Measurements from ENCODE around the gene CAD.
A peak's percentile ranks its signal among the peaks of the same experiment; 100 is the strongest.

Gene CAD

DNA sequence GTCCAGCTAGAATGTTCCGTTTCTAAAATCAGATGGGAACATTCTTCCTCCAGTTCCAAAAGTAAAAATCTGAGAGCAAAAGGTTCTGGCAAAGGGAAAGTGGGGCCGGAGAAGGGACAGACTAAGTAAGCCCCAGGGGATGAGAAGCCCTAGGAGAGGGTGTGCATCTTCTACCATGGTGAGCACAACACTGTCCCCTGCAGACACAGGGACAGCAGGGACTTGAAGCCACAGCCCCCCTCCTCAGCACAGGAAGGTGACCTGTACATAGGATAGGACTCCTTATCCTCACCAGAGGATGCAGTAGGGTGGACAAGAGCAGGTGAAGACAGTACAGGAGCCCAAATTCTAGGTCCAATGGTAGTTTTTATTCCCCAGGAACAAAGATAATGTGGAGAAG, 17.9 kb upstream of the CAD start:
- TF ChIP-seq MYC (IDR thresholded peaks at IDR 0.05; ENCODE audit: low read depth, low read length) (no peak), POLR2A (IDR thresholded peaks at IDR 0.05; ENCODE audit: extremely low read depth, insufficient read length) (no peak)
- TF ChIP-seq, protein P1, sequence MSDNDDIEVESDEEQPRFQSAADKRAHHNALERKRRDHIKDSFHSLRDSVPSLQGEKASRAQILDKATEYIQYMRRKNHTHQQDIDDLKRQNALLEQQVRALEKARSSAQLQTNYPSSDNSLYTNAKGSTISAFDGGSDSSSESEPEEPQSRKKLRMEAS (IDR thresholded peaks at IDR 0.05; ENCODE audit: low read depth, low read length), result no peak
- TF ChIP-seq, protein P2, sequence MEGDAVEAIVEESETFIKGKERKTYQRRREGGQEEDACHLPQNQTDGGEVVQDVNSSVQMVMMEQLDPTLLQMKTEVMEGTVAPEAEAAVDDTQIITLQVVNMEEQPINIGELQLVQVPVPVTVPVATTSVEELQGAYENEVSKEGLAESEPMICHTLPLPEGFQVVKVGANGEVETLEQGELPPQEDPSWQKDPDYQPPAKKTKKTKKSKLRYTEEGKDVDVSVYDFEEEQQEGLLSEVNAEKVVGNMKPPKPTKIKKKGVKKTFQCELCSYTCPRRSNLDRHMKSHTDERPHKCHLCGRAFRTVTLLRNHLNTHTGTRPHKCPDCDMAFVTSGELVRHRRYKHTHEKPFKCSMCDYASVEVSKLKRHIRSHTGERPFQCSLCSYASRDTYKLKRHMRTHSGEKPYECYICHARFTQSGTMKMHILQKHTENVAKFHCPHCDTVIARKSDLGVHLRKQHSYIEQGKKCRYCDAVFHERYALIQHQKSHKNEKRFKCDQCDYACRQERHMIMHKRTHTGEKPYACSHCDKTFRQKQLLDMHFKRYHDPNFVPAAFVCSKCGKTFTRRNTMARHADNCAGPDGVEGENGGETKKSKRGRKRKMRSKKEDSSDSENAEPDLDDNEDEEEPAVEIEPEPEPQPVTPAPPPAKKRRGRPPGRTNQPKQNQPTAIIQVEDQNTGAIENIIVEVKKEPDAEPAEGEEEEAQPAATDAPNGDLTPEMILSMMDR (IDR thresholded peaks at IDR 0.05; ENCODE audit: low read depth, low read length), result no peak
- H3K4me3 ChIP-seq (ENCODE audit: low read depth, low read length), result no peak overlapping the region
- DNase-seq (ENCODE audit: low read depth), result no peak

DNA sequence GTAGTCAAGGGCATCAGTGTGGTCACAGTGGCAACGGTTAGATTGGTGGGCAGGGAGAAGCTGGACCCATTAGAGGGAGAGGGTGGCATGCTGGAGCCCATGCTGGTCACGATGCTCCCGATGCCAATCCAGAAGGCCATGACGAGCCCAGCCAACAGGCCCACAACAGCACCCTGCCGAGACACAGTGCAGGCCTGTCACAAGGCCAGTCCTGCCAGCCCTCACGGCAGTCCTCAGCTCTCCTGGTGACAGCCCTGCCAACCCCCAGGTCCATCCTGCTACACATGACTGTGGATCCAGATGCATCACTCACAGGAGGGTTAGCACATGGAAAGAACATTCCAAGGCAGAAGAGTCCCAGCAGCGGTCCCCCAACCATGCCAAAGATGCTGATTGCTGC, 15.5 kb upstream of the CAD start:
- no peak for TF ChIP-seq MYC (IDR thresholded peaks at IDR 0.05; ENCODE audit: low read depth, low read length)
- TF ChIP-seq, protein P2 (IDR thresholded peaks at IDR 0.05; ENCODE audit: low read depth, low read length), result no peak
- no peak for TF ChIP-seq POLR2A (IDR thresholded peaks at IDR 0.05; ENCODE audit: extremely low read depth, insufficient read length)
- TF ChIP-seq, protein P1 (IDR thresholded peaks at IDR 0.05; ENCODE audit: low read depth, low read length), result no peak

DNA sequence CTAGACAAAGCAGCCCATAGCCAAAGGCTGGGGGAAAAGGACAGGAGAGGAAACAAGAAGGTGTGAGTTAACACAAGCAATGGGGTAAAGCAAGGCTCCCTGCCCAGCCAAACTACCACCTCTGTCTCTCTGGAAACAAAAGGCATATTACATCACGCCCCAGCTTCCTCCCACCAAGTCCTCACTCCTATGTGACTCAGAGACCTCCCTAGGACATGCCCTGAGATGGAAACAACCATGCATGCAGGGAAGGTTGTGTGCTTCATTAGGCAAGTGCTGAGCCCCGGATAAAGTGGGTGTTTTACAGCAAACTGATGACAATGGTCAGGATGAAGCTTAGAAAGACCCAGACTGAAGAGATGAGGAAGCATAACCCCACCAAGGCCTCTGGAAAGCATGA, 14.3 kb upstream of the CAD start:
- peak; percentile 75 for DNase-seq (ENCODE audit: low read depth)
- TF ChIP-seq MYC (IDR thresholded peaks at IDR 0.05; ENCODE audit: low read depth, low read length) (no peak), POLR2A (IDR thresholded peaks at IDR 0.05; ENCODE audit: extremely low read depth, insufficient read length) (no peak)
- TF ChIP-seq, protein P1 (IDR thresholded peaks at IDR 0.05; ENCODE audit: low read depth, low read length), result no peak
- TF ChIP-seq, protein P2 (IDR thresholded peaks at IDR 0.05; ENCODE audit: low read depth, low read length), result no peak
- H3K4me3 ChIP-seq (ENCODE audit: low read depth, low read length), result no peak overlapping the region

More for the DNA sequence above, 15.5 kb upstream of the CAD start:
- no peak overlapping the region for H3K4me3 ChIP-seq (ENCODE audit: low read depth, low read length)
- no peak for DNase-seq (ENCODE audit: low read depth)

DNA sequence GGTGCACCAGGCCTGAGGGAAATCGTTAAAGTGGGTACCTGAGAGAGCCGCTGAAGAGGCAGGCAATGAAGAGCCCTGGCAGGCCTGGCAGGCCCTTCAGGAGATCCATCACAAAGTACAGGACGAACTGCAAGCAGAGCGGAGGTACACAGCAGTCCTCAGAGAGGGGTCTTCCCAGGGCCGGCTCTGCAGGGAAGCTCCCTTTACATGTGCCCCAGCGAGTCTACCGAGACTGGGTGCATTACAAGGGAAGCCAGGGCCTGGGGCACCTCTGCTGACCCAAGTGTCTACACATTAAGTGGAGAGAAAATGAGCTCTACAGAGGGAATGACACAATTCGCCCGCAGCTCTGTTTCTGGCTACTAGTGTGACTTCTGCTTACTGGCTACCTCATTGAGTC, 13.4 kb upstream of the CAD start:
- TF ChIP-seq MYC (IDR thresholded peaks at IDR 0.05; ENCODE audit: low read depth, low read length), result no peak
- TF ChIP-seq, protein P1 (IDR thresholded peaks at IDR 0.05; ENCODE audit: low read depth, low read length), result no peak
- TF ChIP-seq, protein P2 (IDR thresholded peaks at IDR 0.05; ENCODE audit: low read depth, low read length), result no peak
- TF ChIP-seq POLR2A (IDR thresholded peaks at IDR 0.05; ENCODE audit: extremely low read depth, insufficient read length), result no peak
- DNase-seq (ENCODE audit: low read depth), result no peak
- H3K4me3 ChIP-seq (ENCODE audit: low read depth, low read length), result no peak overlapping the region

DNA sequence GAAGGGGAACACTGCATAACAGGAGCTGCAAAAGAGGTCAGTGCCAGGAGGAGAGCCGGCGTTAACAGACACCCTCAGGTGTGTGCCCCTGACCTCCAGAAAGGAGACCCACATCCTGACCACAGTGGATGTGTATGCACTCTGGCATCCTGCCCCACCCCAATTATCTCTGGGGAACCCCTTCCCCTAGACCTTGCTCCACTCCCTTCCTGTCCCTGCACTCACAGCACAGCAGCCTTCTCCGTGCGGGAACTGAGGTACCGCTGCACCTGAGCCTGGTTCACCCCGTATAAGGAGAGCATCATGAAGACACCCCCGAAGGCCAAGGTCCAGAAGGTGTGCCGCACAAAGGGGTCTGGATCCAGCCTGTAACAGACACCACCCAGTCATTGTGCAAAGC, 12.6 kb upstream of the CAD start:
- DNase-seq (ENCODE audit: low read depth), result no peak
- TF ChIP-seq, protein P1 (IDR thresholded peaks at IDR 0.05; ENCODE audit: low read depth, low read length), result no peak
- TF ChIP-seq, protein P2 (IDR thresholded peaks at IDR 0.05; ENCODE audit: low read depth, low read length), result no peak
- no peak for TF ChIP-seq POLR2A (IDR thresholded peaks at IDR 0.05; ENCODE audit: extremely low read depth, insufficient read length)
- no peak for TF ChIP-seq MYC (IDR thresholded peaks at IDR 0.05; ENCODE audit: low read depth, low read length)
- no peak overlapping the region for H3K4me3 ChIP-seq (ENCODE audit: low read depth, low read length)

DNA sequence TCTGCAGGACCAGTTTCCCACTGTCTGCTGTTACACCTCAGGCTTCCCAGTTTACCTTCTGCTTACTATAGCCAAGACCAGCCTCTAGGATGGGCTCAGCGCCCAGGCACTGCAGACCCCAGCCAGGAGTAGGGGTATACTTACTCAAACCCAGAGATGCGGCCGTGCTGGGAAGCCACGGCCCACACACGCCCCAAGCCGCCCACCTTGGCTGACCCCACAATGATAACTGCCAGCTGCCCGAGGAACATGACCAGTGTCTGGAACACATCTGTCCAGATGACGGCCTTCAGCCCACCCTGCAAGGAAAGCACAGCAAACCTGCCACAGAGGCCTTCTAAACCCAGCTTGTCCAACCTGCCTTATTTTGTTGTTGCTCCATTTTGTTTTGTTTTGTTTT, 12.0 kb upstream of the CAD start:
- no peak for DNase-seq (ENCODE audit: low read depth)
- TF ChIP-seq, protein P1 (IDR thresholded peaks at IDR 0.05; ENCODE audit: low read depth, low read length), result no peak
- TF ChIP-seq POLR2A (IDR thresholded peaks at IDR 0.05; ENCODE audit: extremely low read depth, insufficient read length), result no peak
- no peak for TF ChIP-seq MYC (IDR thresholded peaks at IDR 0.05; ENCODE audit: low read depth, low read length)
- TF ChIP-seq, protein P2 (IDR thresholded peaks at IDR 0.05; ENCODE audit: low read depth, low read length), result no peak
- no peak overlapping the region for H3K4me3 ChIP-seq (ENCODE audit: low read depth, low read length)

Measured in NB4 (cell line).